GM06990 (cell line): ENCODE data around the gene REEP3.

Experiments
- DNase-seq: peaks from one replicate; pipeline ENCODE4 v3.0.0-alpha.2; 2011; ENCODE audit not compliant: insufficient read length; ENCODE audit errors: extremely low read depth
- H3K27me3 ChIP-seq: replicated peaks from 2 replicates; pipeline ENCODE4 v1.6.0; 2011; ENCODE audit warnings: low read length; ENCODE audit not compliant: control insufficient read depth, insufficient read depth
- H3K36me3 ChIP-seq: 2 replicates; pipeline ENCODE4 v1.5.1; 2011; ENCODE audit warnings: low read length; ENCODE audit not compliant: control insufficient read depth, insufficient read depth
- H3K4me3 ChIP-seq: replicated peaks from 2 replicates; pipeline ENCODE4 v1.5.1; 2011; ENCODE audit warnings: low read depth, mild to moderate bottlenecking, control low read depth, low read length
- TF ChIP-seq, protein P1 (sequence below): IDR thresholded peaks from 2 replicates; pipeline ENCODE4 v1.5.1; 2011; ENCODE audit warnings: low read length, control low read depth, mild to moderate bottlenecking, inconsistent platforms; ENCODE audit not compliant: insufficient read depth, poor library complexity, severe bottlenecking

Gene REEP3

DNA sequence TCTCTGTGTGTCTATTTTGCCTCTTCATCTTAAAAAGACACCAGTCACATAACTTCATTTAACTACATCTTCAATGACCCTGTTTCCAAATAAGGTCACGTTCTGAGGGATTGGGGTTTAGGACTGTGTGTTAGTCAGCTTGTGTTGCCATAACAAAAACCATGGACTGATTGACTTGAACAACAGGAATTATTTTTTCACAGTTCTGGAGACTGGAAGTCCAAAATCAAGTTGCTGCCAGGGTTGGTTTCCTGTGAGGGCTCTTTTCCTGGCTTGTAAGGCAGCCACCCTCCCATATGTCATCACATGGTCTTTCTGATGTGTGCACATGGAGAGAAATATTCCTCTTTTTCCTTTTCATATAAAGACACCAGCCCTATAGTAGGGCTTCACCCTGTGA lies 55.3 kb downstream of the REEP3 start:
- H3K4me3 ChIP-seq = no peak overlapping the region
- H3K36me3 ChIP-seq = peaks cover 2% of the 10 kb centered on the region; the same call in 1 of the 2 replicates
- no peaks in the 10 kb centered on the region for H3K27me3 ChIP-seq
- TF ChIP-seq, protein P1, sequence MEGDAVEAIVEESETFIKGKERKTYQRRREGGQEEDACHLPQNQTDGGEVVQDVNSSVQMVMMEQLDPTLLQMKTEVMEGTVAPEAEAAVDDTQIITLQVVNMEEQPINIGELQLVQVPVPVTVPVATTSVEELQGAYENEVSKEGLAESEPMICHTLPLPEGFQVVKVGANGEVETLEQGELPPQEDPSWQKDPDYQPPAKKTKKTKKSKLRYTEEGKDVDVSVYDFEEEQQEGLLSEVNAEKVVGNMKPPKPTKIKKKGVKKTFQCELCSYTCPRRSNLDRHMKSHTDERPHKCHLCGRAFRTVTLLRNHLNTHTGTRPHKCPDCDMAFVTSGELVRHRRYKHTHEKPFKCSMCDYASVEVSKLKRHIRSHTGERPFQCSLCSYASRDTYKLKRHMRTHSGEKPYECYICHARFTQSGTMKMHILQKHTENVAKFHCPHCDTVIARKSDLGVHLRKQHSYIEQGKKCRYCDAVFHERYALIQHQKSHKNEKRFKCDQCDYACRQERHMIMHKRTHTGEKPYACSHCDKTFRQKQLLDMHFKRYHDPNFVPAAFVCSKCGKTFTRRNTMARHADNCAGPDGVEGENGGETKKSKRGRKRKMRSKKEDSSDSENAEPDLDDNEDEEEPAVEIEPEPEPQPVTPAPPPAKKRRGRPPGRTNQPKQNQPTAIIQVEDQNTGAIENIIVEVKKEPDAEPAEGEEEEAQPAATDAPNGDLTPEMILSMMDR = no peak
- DNase-seq = no peak

DNA sequence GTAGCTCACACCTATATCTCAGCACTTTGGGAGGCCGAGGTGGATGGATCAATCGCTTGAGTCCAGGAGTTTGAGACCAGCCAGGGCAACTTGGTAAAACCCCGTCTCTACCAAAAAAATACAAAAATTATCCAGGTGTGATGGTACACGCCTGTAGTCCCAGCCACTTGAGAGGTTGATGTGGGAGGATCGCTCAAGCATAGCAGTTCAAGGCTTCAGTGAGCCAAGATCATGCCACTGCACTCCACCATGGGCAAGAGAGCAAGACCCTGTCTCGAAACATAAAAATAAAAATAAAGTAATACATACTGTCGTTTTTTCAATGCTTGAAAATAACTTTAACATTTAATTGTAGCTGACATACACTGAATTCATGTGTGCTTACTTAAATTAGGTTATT lies 57.3 kb downstream of the REEP3 start:
- no peak for DNase-seq
- no peak overlapping the region for H3K4me3 ChIP-seq
- TF ChIP-seq, protein P1 = no peak
- no peaks in the 10 kb centered on the region for H3K27me3 ChIP-seq
- peaks cover 2% of the 10 kb centered on the region; the same call in 1 of the 2 replicates for H3K36me3 ChIP-seq

GRCh38 chr10:63579371-63580014 lies 58.3 kb downstream of the REEP3 start:
- H3K4me3 ChIP-seq = no peak overlapping the region
- no peak for DNase-seq
- no peaks in the 10 kb centered on the region for H3K27me3 ChIP-seq
- H3K36me3 ChIP-seq = peaks cover 2% of the 10 kb centered on the region; the same call in 1 of the 2 replicates
- TF ChIP-seq, protein P1 = no peak

DNA sequence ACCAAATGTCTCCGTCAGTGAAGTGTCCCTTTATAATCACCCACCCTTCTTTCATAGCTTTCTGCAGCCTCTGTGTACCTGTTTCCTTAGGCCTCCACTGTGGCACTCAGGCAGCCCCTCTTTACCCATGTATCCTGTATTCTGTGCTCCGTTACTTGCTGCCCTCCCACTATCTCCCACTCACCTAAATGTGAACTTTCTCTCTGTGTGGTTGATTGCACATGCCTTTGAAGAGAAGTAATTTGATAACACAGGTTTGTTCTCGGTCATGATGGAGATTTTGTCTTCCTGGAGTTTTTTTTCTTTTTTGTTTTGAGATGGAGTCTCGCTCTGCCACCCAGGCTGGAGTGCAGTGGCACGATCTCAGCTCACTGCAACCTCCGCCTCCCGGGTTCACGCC lies 61.5 kb downstream of the REEP3 start:
- Histone ChIP-seq H3K4me3 (no peak overlapping the region), H3K36me3 (no peaks in the 10 kb centered on the region), H3K27me3 (no peaks in the 10 kb centered on the region)
- TF ChIP-seq, protein P1 = no peak
- no peak for DNase-seq

DNA sequence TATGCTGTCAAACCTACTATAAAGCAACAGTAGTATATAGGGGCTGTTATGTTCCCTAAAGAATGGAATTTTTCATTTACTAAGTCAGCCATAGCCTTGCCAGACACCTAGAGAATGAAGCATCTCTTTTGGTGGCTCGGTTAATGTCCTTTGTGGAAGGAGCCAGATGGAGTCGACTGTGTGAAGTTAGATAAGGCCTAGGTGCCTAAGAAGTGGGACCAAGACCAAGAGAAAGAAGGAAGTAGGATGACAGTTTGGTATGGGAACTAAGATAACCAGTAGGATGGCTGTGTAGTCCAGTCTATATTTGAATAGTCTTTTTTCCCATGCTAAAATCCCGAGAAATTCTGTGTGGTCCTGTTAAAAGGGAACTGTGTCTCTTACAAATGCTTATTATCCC lies 62.2 kb downstream of the REEP3 start:
- no peaks in the 10 kb centered on the region for H3K27me3 ChIP-seq
- TF ChIP-seq, protein P1 = no peak
- no peak for DNase-seq
- no peak overlapping the region for H3K4me3 ChIP-seq
- no peaks in the 10 kb centered on the region for H3K36me3 ChIP-seq
